Measurements from ENCODE around the gene ADD1.

DNA sequence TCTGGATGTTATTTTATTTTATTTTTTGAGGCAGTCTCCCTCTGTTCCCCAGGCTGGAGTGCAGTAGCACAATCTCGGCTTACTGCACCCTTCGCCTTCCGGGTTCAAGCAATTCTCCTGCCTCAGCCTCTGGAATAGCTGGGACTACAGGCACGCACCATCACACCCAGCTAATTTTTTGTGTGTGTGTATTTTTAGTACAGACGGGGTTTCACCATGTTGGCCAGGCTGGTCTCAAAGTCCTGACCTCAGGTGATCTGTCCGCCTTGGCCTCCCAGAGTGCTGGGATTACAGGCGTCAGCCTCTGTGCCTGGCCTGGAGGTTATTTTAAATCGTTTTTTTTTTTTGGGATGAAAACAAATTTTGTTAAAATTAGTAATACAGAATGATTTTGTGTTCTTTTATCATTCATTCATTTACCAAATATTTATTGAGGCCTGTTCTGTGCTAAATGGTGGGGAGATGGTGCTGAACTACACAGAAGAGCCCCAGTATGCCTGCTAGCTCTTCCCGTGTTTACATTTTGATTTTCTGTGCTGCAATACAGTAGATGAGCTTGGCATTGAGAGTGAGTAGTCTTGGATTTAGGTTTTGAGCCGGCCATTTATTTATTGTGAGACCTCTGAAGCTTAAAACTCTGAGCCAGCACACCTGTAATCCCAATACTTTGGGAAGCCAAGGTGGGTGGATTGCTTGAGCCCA lies 22.7 kb downstream of the ADD1 start:
- TF ChIP-seq, protein P1, sequence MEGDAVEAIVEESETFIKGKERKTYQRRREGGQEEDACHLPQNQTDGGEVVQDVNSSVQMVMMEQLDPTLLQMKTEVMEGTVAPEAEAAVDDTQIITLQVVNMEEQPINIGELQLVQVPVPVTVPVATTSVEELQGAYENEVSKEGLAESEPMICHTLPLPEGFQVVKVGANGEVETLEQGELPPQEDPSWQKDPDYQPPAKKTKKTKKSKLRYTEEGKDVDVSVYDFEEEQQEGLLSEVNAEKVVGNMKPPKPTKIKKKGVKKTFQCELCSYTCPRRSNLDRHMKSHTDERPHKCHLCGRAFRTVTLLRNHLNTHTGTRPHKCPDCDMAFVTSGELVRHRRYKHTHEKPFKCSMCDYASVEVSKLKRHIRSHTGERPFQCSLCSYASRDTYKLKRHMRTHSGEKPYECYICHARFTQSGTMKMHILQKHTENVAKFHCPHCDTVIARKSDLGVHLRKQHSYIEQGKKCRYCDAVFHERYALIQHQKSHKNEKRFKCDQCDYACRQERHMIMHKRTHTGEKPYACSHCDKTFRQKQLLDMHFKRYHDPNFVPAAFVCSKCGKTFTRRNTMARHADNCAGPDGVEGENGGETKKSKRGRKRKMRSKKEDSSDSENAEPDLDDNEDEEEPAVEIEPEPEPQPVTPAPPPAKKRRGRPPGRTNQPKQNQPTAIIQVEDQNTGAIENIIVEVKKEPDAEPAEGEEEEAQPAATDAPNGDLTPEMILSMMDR (IDR thresholded peaks at IDR 0.05): no peak
- no peak for TF ChIP-seq EZH2 (IDR thresholded peaks at IDR 0.05)
- no peak for TF ChIP-seq EZH2phosphoT487 (IDR thresholded peaks at IDR 0.05)

All from neural progenitor cell (in vitro differentiated cells).